ENCODE results near the gene AADAT. TPM values are rescaled to one million over a fixed set of nuclear protein-coding genes. Genes with fewer than 3 reads are reported as not detected.
"Not testable (repeated sequence)": the region's sequence is repeated elsewhere in the genome, so short reads cannot be mapped to it uniquely, and the experiment has no call there.

The AADAT gene
- total RNA-seq, 1 donor from 2014 or later, result 18.6 TPM

DNA sequence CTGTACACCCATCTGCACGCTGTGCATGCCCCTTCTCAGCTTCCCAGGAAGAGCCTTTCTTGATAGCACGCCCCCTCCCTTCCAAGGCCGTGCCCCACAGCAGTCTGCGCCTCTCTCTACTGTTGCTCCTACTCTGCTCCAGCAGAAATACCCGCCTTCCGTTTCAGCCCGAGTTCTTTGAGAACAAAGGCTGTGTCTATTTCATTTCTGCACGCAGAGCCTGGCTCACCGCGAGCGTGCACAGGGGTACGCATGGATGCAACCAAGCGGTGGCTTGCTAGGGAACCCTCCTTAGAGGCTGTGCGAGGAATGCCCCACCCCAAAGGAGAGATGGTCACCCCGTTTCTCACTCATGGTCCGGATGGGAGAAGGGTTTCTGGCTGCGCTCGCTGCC, 485 bp downstream of the AADAT start:
- no peak for DNase-seq

DNA sequence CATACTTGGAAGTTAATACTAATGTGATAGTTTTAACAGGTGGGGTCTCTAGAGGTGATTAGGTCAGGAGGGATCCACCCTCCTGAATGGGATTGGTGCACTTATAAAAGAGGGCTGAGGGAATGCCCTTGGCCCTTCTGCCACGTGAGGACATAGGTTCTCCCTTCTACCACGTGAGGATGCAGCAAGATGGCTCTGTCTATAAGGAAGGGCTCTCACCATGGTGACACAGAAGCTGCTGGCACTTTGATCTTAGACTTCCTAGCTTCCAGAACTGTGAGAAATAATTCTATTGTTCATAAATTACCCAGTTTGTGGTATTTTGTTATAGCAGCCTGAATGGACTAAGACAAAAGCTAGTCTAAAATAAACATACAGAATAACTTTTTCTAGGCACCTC, 1.0 kb downstream of the AADAT start:
- no peak for DNase-seq

DNA sequence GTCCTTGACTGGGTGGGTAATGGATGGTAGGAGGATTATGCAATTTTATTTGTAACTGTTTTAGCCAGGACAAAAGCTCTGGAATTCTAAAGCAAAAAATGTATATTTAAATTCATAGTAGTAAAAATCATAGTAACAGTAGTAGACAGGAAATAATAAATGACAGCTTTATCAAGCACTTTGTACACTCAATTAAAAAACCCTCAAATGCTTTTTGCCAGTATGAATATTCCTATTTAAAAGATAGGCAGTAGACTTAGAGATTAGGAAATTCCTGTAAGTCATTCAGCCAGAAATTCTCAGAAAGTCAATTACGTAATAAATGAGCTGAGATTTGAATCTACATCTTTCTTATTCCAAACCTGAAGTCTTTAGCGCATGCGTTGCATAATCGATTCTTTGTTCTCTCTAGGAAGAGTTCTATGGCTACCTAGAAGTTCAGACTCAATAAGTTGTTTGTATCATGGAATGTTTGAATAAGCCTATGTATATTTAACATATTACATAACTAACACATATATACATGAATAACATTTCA, 2.5 kb downstream of the AADAT start:
- DNase-seq, result no peak

DNA sequence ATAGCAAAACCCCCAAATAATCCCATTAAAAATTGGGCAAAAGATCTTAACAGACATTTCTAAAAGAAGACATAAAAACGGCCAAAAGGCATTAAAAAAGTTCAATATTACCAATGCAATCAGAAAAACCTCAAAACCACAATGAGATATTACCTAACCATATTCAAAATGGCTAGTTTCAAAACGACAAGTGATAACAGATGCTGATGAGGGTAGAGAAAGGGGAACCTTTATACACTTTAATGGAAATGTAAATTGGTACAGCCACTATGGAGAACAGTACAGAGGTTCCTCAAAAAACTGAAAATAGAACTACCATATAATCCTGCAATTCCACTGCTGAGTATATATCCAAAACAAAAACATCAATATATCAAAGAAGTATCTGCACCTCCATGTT, 6.2 kb downstream of the AADAT start:
- DNase-seq, result no peak

DNA sequence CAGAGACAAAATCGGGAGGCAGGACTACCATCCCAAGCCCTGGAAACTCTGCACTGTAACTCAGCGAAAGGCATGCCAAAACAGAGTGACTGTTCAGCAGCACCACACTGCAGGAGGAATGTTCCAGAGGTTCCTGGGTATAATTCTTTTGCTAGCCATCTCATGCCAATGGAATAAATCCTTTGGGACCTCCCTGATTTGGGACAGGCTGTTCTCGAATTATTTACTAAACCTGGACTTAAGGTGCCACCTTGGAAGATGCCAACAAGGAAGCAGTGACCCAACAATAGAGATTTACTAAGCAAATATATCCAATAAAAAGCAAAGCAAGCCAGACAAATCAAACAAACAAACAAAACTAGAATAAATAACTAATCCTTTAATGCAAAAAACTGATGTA, 9.3 kb downstream of the AADAT start:
- DNase-seq, result no peak

DNA sequence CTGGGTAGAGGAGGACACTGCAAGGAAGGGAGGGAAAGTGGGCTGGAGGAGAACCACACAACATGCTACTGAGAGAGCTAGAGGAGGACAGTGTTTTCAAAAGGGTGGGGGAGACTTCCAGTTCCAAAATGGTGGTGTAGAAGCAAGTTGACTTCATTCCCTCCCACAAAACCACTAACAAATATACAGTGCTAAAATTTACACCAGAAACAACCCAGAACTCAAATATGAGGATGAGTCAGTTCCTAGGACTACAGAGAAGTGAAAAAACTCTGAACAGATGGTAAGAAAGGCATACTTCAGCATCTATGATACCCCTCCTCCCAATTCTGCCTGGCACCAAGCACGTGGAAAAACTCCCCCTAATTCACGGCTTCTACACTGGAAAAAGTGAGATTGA, 9.8 kb downstream of the AADAT start:
- DNase-seq, result no peak

DNA sequence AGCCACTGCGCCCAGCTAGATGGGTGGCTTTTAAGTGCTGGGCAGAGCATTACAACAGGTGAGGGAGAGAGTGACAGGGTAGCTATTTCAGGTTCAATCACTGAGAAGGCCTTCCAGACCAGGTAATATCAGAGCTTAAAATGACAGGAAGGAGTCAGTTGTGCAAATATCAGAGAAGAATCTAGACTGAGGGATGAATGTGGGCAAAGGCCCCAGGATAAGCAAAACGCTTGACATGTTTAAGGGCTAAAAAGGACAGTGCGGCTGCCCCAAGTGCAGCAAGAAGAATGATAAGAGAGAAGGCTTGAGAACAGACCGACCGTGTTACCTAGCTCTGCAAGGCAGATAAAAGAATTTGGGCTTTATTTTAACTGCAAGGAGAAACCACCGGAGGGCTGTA, 18.6 kb downstream of the AADAT start:
- no peak for DNase-seq

DNA sequence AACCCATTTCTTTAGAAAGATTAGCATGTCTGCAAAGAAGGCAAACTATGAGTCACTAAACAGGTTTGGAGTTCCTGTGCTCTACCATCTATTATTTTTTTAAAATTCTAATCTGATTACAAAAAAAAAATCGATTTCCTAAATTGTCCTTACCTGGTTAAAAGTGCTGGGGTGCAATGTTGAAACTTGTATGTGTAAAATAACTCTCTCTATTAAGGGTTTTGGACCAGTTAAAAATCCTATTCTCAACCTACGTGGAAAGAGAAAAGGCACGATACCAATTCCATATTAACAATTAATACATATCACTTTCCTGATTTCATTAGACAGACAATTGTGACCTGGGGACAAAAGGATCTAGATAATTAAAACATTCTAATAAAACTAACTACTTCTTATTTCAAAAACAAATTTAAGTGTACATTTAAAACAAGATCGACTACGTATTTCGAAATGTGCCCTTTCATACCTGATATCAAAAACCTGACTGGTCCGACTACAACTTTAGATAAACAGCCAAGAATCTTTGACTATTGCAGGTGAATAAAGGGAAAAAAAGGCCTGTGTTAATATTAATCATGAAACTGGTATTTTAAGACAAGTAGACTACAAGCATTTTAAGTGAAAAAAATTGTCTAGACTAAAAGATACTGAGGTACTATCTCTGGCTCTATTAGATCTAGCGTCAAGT, 21.2 kb downstream of the AADAT start:
- no peak for DNase-seq

DNA sequence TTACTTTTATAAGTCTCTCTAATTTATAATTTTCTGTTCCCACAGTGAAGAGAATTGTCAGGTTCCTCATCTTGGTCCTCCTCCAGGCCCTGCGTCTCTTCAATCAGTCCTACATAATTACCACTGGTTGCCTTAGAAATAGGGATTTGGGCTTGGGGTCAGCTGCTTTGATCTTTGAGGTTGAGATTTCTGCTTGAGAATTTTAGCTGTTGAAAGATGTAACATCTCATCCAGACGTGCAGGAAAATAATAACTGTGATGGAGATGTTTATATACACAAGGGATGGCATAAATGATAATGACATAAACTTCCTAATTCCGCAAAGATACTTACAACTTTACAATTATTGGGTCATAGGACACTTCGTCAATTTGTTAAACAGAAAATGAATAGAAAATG, 30.3 kb downstream of the AADAT start:
- no peak for DNase-seq

DNA sequence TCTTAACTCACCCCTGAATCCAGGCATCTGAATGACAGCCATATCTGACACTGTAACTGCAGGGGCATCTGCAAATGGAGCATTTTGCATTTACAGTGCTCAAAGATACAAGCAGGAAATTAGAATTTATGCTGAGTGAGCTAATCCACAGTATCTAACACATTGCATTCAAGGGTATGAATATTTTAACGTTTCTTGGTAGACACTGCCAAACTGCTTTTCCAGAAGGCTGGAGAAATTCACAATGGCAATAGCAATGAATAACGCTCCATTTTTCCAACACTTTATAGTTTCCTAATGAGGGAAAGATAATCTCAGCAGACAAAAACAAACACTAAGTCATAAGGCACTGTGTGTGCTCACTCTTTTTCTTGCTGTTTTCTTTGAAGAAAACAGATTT, 30.9 kb downstream of the AADAT start:
- no peak for DNase-seq

DNA sequence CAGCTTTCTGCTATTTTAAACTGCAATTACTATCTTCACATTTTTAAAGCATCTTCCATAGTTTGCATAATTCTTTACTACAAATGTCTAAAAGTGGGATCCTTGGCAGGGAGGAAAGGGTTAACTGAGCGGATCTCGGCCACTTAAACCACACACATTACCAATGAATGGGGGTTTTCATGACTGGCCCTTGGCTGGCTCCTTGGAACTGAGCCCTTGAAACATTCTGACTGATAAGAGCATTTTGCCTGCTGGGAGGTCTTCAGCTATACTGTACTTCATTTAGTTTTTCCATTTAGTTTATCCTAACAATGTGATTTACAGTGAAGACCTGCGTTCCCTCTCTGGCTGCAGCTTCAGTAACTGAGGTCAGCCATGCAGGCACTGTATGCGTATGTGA, 31.9 kb downstream of the AADAT start:
- DNase-seq, result no peak

DNA sequence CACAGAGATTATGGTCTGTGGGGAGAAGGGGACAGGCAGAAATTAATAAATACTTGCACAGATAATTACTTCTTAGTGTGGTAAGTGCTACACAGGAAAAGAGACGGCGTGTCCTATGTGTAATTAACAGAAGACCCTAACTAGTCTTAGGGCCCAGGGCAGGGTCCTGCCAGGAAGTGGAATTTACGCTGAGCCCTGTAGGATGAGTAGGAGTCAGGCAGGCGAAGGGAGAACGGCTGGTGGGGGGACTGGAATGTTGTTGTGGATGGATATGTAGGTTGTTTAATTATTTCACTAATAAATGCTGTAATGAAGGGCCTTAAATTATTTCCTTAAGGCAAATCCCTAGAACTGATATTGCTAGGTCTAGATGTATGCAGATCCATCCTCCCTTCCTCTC, 36.8 kb downstream of the AADAT start:
- DNase-seq, result no peak

DNA sequence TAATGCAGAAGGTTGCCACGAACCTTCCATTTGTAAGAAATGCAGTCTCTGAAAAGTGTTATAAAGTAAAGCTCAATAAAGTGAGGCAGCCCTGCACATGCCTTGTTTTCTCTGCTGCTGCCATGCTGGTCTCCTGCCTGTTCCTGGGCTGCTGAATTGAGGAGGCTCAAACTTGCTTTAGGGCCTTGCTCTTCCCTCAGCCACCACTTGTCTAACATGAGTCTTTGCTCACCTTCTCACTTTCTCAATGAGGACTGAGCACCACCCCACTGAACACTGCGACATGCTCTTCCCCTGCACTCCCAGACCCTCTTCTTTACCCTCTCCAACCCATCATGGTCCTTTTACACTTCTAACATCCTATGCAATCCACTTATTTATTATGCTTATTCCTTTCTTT, 38.4 kb downstream of the AADAT start:
- DNase-seq, result no peak

DNA sequence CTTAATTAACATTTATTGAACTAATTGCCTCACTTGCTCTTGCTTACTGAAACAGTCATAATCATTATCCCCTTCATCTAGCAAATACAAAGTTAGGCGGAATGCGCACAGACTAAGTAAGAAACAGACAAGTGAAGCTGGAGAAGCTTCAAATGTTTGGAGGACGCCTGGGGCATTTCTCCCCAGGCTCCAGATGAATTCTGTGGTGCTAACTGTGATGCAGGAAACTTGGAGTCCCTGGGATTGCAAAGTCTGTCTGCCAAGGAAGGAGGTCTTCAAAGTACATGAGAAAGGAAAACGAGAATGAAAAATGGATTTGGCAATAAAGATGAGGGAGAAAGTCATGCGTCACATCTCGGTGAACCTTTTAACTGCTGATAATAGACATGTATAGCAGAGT, 40.0 kb downstream of the AADAT start:
- DNase-seq, result no peak

DNA sequence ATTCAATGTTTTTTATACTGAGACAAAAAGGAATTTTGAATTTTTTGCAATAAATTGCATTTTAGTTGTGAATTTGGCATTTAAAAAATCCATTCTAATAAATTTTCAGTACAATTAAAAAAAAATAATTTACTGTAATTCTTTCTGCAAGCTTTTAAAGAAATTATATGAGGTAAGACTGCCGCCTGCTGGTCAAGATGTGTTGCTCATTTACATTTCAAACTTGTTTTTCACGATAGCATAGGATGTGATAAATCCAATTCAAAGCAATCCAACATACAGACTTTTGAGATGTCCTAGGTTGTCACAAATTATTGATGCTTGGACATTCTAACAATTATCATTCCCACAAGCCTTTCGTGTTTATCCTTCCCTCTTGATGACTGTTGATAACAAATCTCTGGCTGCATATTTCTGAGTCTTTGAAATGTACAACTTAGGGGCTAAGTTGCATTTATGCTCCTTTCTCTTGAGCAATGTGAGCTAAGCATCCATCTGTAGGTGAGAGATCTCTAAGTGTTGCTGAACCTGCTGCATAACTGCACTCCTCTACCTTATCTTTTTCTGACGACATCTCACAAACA, 41.9 kb downstream of the AADAT start:
- no peak for DNase-seq

DNA sequence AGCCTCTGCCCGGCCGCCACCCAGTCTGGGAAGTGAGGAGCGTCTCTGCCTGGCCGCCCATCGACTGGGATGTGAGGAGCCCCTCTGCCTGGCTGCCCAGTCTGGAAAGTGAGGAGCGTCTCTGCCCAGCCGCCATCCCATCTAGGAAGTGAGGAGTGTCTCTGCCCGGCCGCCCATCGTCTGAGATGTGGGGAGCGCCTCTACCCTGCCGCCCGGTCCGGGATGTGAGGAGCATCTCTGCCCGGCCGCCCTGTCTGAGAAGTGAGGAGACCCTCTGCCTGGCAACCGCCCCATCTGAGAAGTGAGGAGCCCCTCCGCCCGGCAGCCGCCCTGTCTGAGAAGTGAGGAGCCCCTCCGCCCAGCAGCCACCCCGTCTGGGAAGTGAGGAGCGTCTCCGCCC, 43.6 kb downstream of the AADAT start:
- DNase-seq, result not testable (repeated sequence)

DNA sequence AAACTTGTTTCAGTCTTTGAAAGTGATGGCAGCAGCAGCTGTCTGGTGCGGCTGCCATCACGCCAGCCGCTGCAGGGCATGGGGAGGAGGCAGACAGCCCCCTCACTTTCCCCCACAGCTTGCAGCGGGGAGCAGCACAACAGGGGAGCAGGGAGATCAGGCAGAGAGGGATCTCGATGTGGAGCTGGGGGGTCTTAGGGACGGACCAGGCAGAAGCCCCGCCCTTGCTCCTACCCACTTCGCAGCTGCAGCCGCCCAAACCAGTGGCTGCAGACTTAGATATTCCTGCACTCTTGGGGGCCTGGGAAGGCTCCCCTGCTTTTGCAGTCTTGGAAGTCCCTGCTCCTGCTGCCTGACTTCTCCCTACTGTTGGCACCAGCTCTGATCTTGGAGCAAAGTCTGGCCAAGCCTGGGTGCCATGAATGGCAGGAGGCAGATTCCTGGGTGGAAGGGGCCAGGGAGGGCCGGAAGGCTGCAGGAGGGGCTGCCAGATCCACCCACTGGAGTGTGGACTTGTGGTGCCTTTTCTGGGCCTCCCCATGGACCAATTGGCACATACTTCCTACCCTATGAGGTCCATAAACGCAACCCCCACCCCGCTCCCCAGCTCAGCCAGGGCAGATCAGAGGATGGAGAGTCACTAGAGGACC, 49.6 kb downstream of the AADAT start:
- DNase-seq, result no peak

DNA sequence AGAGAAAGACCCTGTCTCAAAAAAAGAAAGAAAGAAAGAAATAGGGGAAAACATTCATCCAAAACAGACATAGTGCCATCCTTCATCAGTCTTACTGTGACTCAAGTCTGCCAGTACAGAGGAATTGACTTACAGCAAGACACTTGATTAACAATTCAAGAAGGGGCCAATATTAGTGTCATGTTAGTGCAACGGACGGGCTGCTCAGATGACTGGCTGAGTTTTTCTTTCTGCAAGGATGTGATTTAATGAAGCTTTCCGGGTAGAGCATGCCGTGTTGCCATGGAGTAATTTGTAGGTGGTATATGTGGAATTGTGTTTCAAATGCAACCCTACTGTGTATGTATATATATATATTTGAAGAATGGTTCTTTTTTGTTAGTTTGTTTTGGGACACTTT, 51.0 kb downstream of the AADAT start:
- no peak for DNase-seq

DNA sequence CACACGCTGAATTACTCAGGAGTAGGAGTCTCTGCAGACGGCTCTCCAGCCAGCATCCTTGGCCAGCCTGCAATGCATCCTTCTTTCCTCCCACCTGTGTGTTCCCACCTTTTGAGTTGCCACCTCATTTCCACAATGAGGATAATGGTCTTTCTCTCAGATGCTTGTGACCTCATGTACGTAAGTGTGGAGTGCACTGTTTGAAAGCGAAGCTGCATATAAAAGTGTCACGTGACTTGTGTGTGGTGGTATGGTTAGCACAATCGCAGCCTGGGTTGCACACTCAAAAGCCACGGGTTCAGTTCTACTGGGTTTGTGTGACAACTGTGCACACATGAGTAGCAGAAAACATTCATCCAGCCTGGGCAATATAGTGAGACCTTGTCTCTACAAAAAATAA, 51.5 kb downstream of the AADAT start:
- DNase-seq, result no peak

DNA sequence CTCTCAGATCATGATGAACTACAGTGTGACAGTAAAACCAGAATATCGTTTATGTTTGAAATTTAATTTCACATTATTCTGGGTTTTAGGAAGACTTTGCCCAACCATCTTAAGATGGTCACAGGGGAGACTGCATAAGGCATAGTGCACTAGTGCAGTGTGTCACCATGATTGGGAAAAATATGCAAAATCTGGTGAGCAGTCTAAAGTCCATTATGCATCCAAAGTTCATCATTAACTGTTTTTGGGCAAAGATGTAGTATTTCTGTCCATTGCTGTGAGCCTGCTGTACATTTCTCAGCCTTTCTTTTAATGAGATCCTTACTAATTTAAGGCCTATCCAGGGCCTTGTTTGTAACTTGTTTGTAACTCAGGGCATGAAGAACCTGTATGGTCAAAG, 52.3 kb downstream of the AADAT start:
- no peak for DNase-seq

DNA sequence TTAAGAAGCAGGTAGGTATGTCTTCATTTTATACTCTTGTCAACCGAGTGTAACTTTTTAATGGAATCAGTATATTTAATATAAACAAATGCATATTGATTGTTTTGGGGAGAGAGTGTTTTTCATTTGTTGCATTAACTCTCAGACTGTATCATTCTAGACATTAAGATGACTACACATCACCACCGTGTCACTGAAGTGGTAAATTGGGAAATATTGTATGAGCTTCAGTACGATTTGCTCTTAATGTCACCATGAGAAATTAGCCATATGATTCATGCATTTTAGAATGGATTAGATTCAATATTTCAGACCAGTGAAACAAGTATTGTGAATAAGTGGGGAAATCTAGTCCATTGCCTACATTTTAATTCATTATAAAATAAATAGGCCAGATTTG, 53.9 kb downstream of the AADAT start:
- DNase-seq, result no peak

DNA sequence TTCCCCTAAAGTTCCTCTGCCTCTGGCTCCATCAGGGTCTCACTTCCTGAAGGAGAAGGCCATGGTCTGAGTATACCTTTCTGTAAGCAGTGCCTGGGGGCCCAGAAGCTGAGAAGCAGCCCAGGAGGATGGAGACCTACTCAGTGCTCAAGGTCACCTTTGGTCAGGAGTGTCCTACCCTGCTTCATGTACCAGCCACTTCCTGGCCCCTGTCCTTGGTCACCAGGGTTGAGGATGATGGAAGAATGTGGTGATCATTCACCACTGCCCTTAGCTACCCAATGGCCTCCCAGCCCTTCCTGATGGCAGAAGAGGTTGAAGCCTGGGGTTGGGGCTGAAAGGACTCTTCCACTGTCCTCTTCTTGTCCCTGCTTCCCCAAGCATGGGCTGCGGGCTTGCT, 54.5 kb downstream of the AADAT start:
- DNase-seq, result no peak

DNA sequence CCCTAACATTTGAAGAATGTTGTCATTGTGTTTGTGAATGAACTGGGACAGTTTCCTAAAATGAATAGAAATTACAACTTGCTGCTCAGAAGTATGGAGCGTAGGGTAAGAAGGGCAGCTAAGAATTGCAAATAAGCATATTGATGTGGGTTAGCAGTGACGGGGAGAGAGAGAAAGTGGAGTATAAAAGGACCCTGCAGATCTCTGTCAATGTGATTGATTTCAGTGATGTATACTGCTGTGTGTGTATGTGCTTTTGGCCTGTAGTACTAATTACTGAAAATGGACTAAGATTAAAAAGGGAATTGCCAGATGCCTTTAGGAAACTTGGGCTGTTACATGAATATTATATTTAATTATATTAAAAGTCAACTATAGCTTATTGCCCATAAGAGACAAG, 55.8 kb downstream of the AADAT start:
- no peak for DNase-seq

DNA sequence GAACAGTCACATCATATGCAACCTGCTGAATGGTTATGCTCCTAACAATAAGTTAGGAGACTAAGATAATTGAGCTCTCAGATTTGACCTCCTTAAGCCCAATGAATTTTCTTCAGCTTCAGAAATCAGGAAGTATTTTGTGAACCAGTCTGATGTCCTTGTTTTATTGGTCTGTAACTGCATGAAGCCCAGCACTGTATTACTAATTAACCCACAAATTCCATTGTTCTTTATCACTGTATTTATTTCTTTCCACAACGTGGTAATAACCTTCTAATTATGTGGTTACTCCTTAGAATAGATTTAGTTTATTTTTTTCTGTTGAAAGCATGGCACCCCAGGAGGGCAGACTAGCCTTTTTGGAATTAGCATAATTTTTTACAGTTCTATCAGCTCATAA, 59.6 kb downstream of the AADAT start:
- DNase-seq, result no peak

Data from occipital lobe (tissue), 2 donors.